HepG2 (cell line): ENCODE data around the gene MSMP. TPM values are rescaled to one million over a fixed set of nuclear protein-coding genes. Genes with fewer than 3 reads are reported as not detected.

Experiments
- AGO2 ChIP-seq: fragments of 200-400 bp; formaldehyde crosslinking; optimal IDR thresholded peaks from 2 replicates; pipeline ENCODE3; 2017; ENCODE audit warnings: mild to moderate bottlenecking, low read depth, low read length, moderate library complexity
- CHD4 ChIP-seq: fragments of 200-600 bp; sonication (generic); IDR thresholded peaks from 2 replicates; pipeline ENCODE4 v1.7.0; 2017; ENCODE audit warnings: mild to moderate bottlenecking, low read length, borderline replicate concordance
- CREM ChIP-seq, 2 experiments: sonication (generic) in 1 of 2; formaldehyde crosslinking in 1 of 2; IDR thresholded peaks; 2 replicates each; pipeline versions ENCODE4 v1.4.0 to v1.6.1; 2016 to 2020; ENCODE audit warnings: antibody characterized with exemption in 1 of 2, mild to moderate bottlenecking in 1 of 2, missing genetic modification reagents in 1 of 2
- DMAP1 ChIP-seq: IDR thresholded peaks from 2 replicates; pipeline ENCODE4 v1.6.1; 2016
- MED13 ChIP-seq: sonication (generic); formaldehyde crosslinking; IDR thresholded peaks from 2 replicates; pipeline ENCODE4 v1.5.0; 2020; ENCODE audit warnings: missing genetic modification reagents
- MTF1 ChIP-seq: sonication (generic); formaldehyde crosslinking; IDR thresholded peaks from 2 replicates; pipeline ENCODE4 v1.5.0; 2020; ENCODE audit warnings: missing genetic modification reagents
- NCOA1 ChIP-seq: sonication (generic); formaldehyde crosslinking; IDR thresholded peaks from 2 replicates; pipeline ENCODE4 v1.9.0; 2021; ENCODE audit warnings: missing genetic modification reagents
- NCOR1 ChIP-seq: fragments of 200-600 bp; sonication (generic); IDR thresholded peaks from 2 replicates; pipeline ENCODE4 v1.7.0; 2017; ENCODE audit warnings: antibody characterized with exemption, low read length, borderline replicate concordance
- ZBTB42 ChIP-seq: sonication (generic); formaldehyde crosslinking; IDR thresholded peaks from 2 replicates; pipeline ENCODE4 v1.5.0; 2020; ENCODE audit warnings: mild to moderate bottlenecking, missing genetic modification reagents
- polyA plus RNA-seq, 8 experiments: library from polyadenylated mRNA; depleted of rRNA in 3 of 8; stranded (reverse) in 7 of 8; unstranded in 1 of 8; fragments of >200 nt; fragmentation: Illumina TruSeq in 4 of 8; extraction: Trizol in 4 of 8; gene quantifications; 2 replicates each; pipeline versions ENCODE4 v1.2.1 to v1.2.3, GENCODE V29; 2011 to 2016; ENCODE audit warnings: low read depth in 4 of 8, missing spikeins in 1 of 8, mixed read lengths in 1 of 8; ENCODE audit not compliant: insufficient read depth in 1 of 8
- total RNA-seq, 5 experiments: library from RNA; depleted of rRNA; stranded (reverse); fragments of >200 nt; fragmentation: Illumina TruSeq; extraction: Trizol; gene quantifications; 2 replicates each; pipeline ENCODE4 v1.2.3, GENCODE V29; 2016; ENCODE audit warnings: low read depth in 1 of 5
- TF ChIP-seq, protein P1 (sequence below): sonication (generic); formaldehyde crosslinking; IDR thresholded peaks from 2 replicates; pipeline ENCODE4 v1.4.0; 2020; ENCODE audit warnings: mild to moderate bottlenecking, missing genetic modification reagents
- TF ChIP-seq, protein P2 (sequence below): sonication (generic); formaldehyde crosslinking; IDR thresholded peaks from 2 replicates; pipeline ENCODE4 v1.4.0; 2020; ENCODE audit warnings: missing genetic modification reagents, borderline replicate concordance
- TF ChIP-seq, protein P3 (sequence below): sonication (generic); formaldehyde crosslinking; IDR thresholded peaks from 2 replicates; pipeline ENCODE4 v1.8.0; 2022; ENCODE audit warnings: mild to moderate bottlenecking, missing genetic modification reagents
- TF ChIP-seq, protein P4 (sequence below): sonication (generic); formaldehyde crosslinking; IDR thresholded peaks from 2 replicates; pipeline ENCODE4 v1.5.1; 2020; ENCODE audit warnings: missing genetic modification reagents, mild to moderate bottlenecking, borderline replicate concordance

MSMP gene
- total and polyA plus RNA-seq, 2 of the 13 experiments (the other 11 are each of a cell fraction or from before 2014, with no cell fraction given), result 0.24 to 0.46 TPM

DNA sequence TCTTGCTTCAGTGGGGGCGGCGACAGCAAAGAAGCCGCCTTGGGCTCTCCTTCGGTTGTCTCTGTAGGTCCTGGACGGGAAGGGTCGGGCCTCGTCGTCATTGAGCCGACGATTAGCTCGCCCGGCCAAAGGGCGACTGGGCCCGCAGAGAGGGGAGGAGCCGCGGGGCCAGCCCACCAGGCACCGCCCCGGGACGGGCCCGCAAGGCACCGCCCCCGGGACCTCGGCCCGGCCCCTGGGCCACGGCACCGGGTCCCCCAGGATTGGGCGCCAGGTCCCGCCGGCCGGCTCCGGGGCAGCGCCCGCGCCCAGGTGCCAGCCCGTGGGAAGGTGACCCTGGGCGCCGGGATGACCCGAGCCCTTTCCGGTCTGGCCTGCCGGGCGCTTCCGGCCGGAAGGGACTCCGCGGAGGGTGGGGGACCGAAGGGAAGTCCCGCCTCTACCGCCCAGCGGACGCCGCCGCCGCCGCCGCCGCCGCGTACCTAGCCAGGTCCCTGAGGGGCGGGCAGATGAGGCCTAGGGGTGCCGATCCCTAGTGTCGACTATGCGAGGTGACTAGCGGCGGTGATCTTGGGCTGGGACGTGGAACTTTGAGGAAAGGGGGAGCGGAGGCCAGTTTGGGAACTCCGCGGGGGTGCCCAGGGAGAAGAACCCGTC, 5.1 kb downstream of the MSMP start, which contains the start of the genes GBA2 and RGP1 (continued):
- TF ChIP-seq, protein P1, sequence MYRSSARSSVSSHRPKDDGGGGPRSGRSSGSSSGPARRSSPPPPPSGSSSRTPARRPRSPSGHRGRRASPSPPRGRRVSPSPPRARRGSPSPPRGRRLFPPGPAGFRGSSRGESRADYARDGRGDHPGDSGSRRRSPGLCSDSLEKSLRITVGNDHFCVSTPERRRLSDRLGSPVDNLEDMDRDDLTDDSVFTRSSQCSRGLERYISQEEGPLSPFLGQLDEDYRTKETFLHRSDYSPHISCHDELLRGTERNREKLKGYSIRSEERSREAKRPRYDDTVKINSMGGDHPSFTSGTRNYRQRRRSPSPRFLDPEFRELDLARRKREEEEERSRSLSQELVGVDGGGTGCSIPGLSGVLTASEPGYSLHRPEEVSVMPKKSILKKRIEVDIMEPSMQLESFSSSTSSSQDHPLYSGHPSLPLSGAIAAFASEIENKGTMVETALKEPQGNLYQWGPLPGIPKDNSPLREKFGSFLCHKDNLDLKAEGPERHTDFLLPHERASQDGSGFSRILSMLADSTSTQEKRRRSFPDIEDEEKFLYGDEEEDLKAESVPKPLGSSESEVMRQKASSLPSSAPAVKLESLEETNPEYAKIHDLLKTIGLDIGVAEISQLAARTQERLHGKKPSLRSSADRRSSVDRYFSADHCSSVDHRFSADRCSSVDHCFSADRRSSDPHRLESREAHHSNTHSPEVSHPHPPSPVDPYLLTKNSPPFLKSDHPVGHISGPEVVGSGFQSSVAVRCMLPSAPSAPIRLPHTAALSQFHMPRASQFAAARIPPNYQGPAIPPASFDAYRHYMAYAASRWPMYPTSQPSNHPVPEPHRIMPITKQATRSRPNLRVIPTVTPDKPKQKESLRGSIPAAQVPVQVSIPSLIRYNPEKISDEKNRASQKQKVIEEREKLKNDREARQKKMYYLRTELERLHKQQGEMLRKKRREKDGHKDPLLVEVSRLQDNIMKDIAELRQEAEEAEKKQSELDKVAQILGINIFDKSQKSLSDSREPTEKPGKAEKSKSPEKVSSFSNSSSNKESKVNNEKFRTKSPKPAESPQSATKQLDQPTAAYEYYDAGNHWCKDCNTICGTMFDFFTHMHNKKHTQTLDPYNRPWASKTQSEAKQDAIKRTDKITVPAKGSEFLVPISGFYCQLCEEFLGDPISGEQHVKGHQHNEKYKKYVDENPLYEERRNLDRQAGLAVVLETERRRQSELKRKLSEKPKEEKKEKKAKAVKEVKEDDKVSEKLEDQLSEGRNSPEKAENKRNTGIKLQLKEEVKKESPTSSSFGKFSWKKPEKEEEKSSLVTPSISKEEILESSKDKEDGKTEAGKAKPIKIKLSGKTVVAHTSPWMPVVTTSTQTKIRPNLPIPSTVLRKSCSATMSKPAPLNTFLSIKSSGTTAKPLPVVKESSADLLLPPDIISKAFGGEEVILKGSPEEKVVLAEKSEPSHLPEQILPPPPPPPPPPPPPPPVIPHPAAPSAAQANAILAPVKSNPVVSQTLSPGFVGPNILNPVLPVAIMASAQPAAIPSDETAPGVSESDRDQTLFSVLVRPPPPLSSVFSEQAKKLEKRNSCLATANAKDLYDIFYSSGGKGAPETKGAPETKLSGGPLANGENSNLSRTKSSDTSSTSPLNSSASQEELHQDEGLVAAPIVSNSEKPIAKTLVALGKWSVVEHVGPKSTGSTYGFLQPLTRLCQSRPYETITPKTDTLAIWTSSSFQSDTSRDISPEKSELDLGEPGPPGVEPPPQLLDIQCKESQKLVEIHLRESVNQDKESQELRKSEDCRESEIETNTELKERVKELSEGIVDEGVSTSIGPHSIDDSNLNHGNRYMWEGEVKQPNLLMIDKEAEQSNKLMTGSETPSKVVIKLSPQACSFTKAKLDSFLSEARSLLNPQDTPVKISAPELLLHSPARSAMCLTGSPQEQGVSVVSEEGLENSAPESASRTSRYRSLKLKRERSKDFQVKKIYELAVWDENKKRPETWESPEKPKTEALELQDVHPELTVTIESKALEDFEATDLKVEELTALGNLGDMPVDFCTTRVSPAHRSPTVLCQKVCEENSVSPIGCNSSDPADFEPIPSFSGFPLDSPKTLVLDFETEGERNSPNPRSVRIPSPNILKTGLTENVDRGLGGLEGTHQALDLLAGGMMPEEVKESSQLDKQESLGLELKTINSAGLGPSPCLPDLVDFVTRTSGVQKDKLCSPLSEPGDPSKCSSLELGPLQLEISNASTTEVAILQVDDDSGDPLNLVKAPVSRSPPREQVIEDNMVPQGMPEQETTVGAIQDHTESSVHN (CRISPR knock-in tag), result no peak
- TF ChIP-seq NCOR1 (no peak), MTF1 (CRISPR knock-in tag) (no peak), CHD4 (no peak), ZBTB42 (CRISPR knock-in tag) (no peak), NCOA1 (CRISPR knock-in tag) (no peak), DMAP1 (peak; percentile 49; the same call in 1 of the 2 replicates), AGO2 (no peak), MED13 (CRISPR knock-in tag) (no peak), CREM (IDR thresholded peaks at IDR 0.05) (no peak), CREM (CRISPR knock-in tag; IDR thresholded peaks at IDR 0.05) (no peak)
- TF ChIP-seq, protein P2, sequence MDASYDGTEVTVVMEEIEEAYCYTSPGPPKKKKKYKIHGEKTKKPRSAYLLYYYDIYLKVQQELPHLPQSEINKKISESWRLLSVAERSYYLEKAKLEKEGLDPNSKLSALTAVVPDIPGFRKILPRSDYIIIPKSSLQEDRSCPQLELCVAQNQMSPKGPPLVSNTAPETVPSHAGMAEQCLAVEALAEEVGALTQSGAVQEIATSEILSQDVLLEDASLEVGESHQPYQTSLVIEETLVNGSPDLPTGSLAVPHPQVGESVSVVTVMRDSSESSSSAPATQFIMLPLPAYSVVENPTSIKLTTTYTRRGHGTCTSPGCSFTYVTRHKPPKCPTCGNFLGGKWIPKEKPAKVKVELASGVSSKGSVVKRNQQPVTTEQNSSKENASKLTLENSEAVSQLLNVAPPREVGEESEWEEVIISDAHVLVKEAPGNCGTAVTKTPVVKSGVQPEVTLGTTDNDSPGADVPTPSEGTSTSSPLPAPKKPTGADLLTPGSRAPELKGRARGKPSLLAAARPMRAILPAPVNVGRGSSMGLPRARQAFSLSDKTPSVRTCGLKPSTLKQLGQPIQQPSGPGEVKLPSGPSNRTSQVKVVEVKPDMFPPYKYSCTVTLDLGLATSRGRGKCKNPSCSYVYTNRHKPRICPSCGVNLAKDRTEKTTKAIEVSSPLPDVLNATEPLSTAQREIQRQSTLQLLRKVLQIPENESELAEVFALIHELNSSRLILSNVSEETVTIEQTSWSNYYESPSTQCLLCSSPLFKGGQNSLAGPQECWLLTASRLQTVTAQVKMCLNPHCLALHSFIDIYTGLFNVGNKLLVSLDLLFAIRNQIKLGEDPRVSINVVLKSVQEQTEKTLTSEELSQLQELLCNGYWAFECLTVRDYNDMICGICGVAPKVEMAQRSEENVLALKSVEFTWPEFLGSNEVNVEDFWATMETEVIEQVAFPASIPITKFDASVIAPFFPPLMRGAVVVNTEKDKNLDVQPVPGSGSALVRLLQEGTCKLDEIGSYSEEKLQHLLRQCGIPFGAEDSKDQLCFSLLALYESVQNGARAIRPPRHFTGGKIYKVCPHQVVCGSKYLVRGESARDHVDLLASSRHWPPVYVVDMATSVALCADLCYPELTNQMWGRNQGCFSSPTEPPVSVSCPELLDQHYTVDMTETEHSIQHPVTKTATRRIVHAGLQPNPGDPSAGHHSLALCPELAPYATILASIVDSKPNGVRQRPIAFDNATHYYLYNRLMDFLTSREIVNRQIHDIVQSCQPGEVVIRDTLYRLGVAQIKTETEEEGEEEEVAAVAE (CRISPR knock-in tag), result no peak
- TF ChIP-seq, protein P3, sequence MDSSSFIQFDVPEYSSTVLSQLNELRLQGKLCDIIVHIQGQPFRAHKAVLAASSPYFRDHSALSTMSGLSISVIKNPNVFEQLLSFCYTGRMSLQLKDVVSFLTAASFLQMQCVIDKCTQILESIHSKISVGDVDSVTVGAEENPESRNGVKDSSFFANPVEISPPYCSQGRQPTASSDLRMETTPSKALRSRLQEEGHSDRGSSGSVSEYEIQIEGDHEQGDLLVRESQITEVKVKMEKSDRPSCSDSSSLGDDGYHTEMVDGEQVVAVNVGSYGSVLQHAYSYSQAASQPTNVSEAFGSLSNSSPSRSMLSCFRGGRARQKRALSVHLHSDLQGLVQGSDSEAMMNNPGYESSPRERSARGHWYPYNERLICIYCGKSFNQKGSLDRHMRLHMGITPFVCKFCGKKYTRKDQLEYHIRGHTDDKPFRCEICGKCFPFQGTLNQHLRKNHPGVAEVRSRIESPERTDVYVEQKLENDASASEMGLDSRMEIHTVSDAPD (CRISPR knock-in tag), result no peak; the same call in 1 of the 2 replicates
- TF ChIP-seq, protein P4, sequence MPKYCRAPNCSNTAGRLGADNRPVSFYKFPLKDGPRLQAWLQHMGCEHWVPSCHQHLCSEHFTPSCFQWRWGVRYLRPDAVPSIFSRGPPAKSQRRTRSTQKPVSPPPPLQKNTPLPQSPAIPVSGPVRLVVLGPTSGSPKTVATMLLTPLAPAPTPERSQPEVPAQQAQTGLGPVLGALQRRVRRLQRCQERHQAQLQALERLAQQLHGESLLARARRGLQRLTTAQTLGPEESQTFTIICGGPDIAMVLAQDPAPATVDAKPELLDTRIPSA (CRISPR knock-in tag), result no peak
